ENCODE measurements around the gene PTPN14. TPM values are rescaled to one million over a fixed set of nuclear protein-coding genes. Genes with fewer than 3 reads are reported as not detected.

PTPN14 gene
- total RNA-seq, 4 donors from 2014 or later: 42.8 to 63.8 (median 50.4) TPM

- in situ Hi-C loops (cut with MboI; ENCODE audit: low sequenced_read_pairs in 4 of 4): no loop called here
These were observed 166.9 kb downstream of the PTPN14 start for GRCh38 chr1:214384373-214385079.

GRCh38 chr1:214383381-214384372 is 167.7 kb downstream of the PTPN14 start:
- in situ Hi-C loops (cut with MboI; ENCODE audit: low sequenced_read_pairs in 4 of 4) (no loop called here), intact Hi-C loops (cut with DNase I; ENCODE audit: low total_unique reads) (no loop called here)
- Histone ChIP-seq H3K27ac (no peak overlapping the region), H3K36me3 (peaks cover 4 to 35% of the 10 kb centered on the region in 2 donors), H3K27me3 (no peaks in the 10 kb centered on the region), H3K9me3 (no peaks in the 10 kb centered on the region), H3K4me1 (peaks cover 9 to 15% of the 10 kb centered on the region in 2 donors), H3K4me3 (no peak overlapping the region)
- no peak for TF ChIP-seq POLR2A (IDR thresholded peaks at IDR 0.05)
- no peak for TF ChIP-seq CTCF (IDR thresholded peaks at IDR 0.05 in 4 of 5, conservative IDR thresholded peaks at IDR 0.05 in 1 of 5)
- ATAC-seq (no peak), DNase-seq (no peak)

More at GRCh38 chr1:214384373-214385079, 166.9 kb downstream of the PTPN14 start:
- Histone ChIP-seq H3K4me1 (peaks cover 9 to 15% of the 10 kb centered on the region in 2 donors), H3K9me3 (no peaks in the 10 kb centered on the region), H3K27ac (no peak overlapping the region), H3K27me3 (no peaks in the 10 kb centered on the region), H3K4me3 (no peak overlapping the region), H3K36me3 (peaks cover 4 to 28% of the 10 kb centered on the region in 2 donors)
- TF ChIP-seq CTCF (IDR thresholded peaks at IDR 0.05 in 4 of 5, conservative IDR thresholded peaks at IDR 0.05 in 1 of 5) (no peak), POLR2A (IDR thresholded peaks at IDR 0.05) (no peak)
- DNase-seq (no peak), ATAC-seq (no peak)
- intact Hi-C loops (cut with DNase I; ENCODE audit: low total_unique reads): no loop called here

GRCh38 chr1:214380986-214381695 is 170.3 kb downstream of the PTPN14 start:
- peaks cover 4 to 47% of the 10 kb centered on the region in 2 donors for H3K36me3 ChIP-seq

More at GRCh38 chr1:214380986-214381695, 170.3 kb downstream of the PTPN14 start:
- intact Hi-C loops (cut with DNase I; ENCODE audit: low total_unique reads) (no loop called here), in situ Hi-C loops (cut with MboI; ENCODE audit: low sequenced_read_pairs in 4 of 4) (no loop called here)
- H3K4me1 ChIP-seq: peaks cover 9 to 12% of the 10 kb centered on the region in 2 donors
- TF ChIP-seq POLR2A (IDR thresholded peaks at IDR 0.05): no peak
- TF ChIP-seq CTCF (IDR thresholded peaks at IDR 0.05 in 4 of 5, conservative IDR thresholded peaks at IDR 0.05 in 1 of 5): no peak
- H3K9me3 ChIP-seq: no peaks in the 10 kb centered on the region
- H3K27me3 ChIP-seq: no peaks in the 10 kb centered on the region
- peak overlapping the region in 1 of 4 donors; percentile 28 for H3K27ac ChIP-seq
- H3K4me3 ChIP-seq: no peak overlapping the region
- DNase-seq (no peak), ATAC-seq (no peak)
